Parathyroid adenoma (tissue), 2 donors: ENCODE measurements around the gene SNRNP25.
A peak's percentile ranks its signal among the peaks of the same experiment; 100 is the strongest.

Source experiments
- H2AFZ ChIP-seq: fragments of 300-600 bp; sonication (generic); one replicate; pipeline ENCODE4 v1.7.0; 2017; ENCODE audit warnings: antibody characterized with exemption, mild to moderate bottlenecking
- H3K27ac ChIP-seq: fragments of 300-600 bp; sonication (generic); one replicate; pipeline ENCODE4 v1.7.0; 2017
- H3K27me3 ChIP-seq: fragments of 300-600 bp; sonication (generic); one replicate; pipeline ENCODE4 v1.7.0; 2017; ENCODE audit warnings: low read length; ENCODE audit not compliant: control insufficient read depth, insufficient read depth
- H3K36me3 ChIP-seq: fragments of 300-600 bp; sonication (generic); one replicate; pipeline ENCODE4 v1.7.0; 2017; ENCODE audit warnings: low read length; ENCODE audit not compliant: control insufficient read depth, insufficient read depth
- H3K4me1 ChIP-seq: fragments of 300-600 bp; sonication (generic); one replicate; pipeline ENCODE4 v1.7.0; 2017; ENCODE audit warnings: control low read depth
- H3K4me2 ChIP-seq: fragments of 300-600 bp; sonication (generic); one replicate; pipeline ENCODE4 v1.7.0; 2017; ENCODE audit warnings: low read length
- H3K4me3 ChIP-seq: fragments of 300-600 bp; sonication (generic); one replicate; pipeline ENCODE4 v1.7.0; 2017; ENCODE audit warnings: low read depth, low read length
- H3K79me2 ChIP-seq: fragments of 300-600 bp; sonication (generic); one replicate; pipeline ENCODE4 v1.7.0; 2017; ENCODE audit warnings: control low read depth
- H3K9ac ChIP-seq: fragments of 300-600 bp; sonication (generic); one replicate; pipeline ENCODE4 v1.7.0; 2017; ENCODE audit warnings: mild to moderate bottlenecking
- H3K9me3 ChIP-seq: fragments of 300-600 bp; sonication (generic); one replicate; pipeline ENCODE4 v1.7.0; 2017; ENCODE audit warnings: low read length; ENCODE audit not compliant: control insufficient read depth
- TF ChIP-seq, protein P1 (sequence below): fragments of 300-600 bp; sonication (generic); IDR thresholded peaks from one replicate; pipeline ENCODE4 v1.7.0; 2017; ENCODE audit warnings: antibody characterized with exemption, mild to moderate bottlenecking
- donor health status: primary hyperparathyroidism.

The SNRNP25 gene

DNA sequence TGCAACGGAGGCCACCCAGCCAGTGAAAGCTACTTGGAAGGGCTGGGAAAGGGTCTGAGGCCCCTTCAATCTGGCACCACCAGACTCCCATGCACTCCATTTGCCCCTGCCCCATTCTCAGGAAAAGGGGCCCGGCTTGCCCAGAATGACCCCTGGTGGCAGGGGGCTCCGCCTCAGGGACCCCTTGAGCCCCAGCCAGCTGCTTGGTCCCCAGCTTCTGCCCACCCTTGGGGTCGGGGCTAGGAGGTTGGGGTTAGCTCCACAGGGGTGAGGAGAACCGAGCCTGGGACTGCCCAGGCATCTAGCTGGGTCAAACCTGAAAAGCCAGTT lies 17.5 kb downstream of the SNRNP25 start:
- Histone ChIP-seq H3K27ac (peak overlapping the region; percentile 62), H3K79me2 (peaks cover under 1% of the 10 kb centered on the region), H3K27me3 (no peaks in the 10 kb centered on the region), H3K4me3 (peak overlapping the region; percentile 60), H3K4me1 (peaks cover 6% of the 10 kb centered on the region), H3K36me3 (no peaks in the 10 kb centered on the region), H3K4me2 (peak overlapping the region; percentile 90), H3K9ac (no peak overlapping the region), H2AFZ (peak overlapping the region; percentile 80), H3K9me3 (no peaks in the 10 kb centered on the region)
- TF ChIP-seq, protein P1, sequence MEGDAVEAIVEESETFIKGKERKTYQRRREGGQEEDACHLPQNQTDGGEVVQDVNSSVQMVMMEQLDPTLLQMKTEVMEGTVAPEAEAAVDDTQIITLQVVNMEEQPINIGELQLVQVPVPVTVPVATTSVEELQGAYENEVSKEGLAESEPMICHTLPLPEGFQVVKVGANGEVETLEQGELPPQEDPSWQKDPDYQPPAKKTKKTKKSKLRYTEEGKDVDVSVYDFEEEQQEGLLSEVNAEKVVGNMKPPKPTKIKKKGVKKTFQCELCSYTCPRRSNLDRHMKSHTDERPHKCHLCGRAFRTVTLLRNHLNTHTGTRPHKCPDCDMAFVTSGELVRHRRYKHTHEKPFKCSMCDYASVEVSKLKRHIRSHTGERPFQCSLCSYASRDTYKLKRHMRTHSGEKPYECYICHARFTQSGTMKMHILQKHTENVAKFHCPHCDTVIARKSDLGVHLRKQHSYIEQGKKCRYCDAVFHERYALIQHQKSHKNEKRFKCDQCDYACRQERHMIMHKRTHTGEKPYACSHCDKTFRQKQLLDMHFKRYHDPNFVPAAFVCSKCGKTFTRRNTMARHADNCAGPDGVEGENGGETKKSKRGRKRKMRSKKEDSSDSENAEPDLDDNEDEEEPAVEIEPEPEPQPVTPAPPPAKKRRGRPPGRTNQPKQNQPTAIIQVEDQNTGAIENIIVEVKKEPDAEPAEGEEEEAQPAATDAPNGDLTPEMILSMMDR, result no peak

DNA sequence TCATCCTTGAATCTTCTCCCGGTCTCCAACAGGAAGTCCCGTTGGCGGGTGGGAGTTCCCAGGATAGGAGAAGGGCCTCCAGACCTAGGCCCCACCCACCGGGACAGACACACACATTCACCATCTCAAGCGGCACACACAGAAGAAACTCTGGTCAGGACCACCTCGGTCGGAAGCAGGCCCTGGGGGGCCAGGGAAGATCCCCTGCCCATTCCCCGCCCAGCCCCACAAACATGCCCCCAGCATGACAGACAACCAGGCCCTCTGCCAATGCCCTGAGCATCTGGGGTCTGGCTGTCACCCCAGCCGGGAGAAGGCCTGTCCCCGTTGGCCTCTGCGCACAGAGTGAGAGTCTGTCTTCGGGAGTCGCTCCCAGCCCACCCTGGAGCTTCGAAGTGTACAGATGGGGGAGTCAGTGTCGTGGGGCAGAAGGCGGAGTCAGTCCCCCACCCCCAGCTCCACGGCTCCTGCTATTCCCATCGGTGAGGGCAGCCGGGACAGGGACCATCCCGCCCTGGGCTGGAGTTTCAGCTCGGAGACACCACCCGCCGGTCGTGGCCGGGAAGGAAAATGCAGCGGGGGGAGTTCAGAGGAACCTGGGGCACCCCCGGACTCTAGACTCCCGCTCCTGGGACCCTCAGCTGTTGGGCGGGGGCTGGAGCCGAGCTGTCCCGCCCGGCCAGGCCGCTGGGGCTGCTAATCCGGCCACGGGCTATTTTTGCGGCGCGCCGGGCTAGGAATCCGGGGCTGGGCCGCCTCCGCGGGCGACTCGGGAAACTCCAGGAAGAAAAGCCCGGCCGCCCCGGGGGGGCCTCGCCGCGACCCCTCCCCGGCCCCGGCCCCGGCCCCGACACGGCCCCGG lies 18.1 kb downstream of the SNRNP25 start:
- TF ChIP-seq, protein P1, result no peak
- Histone ChIP-seq H2AFZ (peak overlapping the region; percentile 80), H3K79me2 (no peaks in the 10 kb centered on the region), H3K27me3 (no peaks in the 10 kb centered on the region), H3K4me3 (peak overlapping the region; percentile 60), H3K9ac (peak overlapping the region; percentile 46), H3K4me1 (peaks cover 10% of the 10 kb centered on the region), H3K36me3 (no peaks in the 10 kb centered on the region), H3K9me3 (no peaks in the 10 kb centered on the region), H3K27ac (peak overlapping the region; percentile 62), H3K4me2 (peak overlapping the region; percentile 90)

DNA sequence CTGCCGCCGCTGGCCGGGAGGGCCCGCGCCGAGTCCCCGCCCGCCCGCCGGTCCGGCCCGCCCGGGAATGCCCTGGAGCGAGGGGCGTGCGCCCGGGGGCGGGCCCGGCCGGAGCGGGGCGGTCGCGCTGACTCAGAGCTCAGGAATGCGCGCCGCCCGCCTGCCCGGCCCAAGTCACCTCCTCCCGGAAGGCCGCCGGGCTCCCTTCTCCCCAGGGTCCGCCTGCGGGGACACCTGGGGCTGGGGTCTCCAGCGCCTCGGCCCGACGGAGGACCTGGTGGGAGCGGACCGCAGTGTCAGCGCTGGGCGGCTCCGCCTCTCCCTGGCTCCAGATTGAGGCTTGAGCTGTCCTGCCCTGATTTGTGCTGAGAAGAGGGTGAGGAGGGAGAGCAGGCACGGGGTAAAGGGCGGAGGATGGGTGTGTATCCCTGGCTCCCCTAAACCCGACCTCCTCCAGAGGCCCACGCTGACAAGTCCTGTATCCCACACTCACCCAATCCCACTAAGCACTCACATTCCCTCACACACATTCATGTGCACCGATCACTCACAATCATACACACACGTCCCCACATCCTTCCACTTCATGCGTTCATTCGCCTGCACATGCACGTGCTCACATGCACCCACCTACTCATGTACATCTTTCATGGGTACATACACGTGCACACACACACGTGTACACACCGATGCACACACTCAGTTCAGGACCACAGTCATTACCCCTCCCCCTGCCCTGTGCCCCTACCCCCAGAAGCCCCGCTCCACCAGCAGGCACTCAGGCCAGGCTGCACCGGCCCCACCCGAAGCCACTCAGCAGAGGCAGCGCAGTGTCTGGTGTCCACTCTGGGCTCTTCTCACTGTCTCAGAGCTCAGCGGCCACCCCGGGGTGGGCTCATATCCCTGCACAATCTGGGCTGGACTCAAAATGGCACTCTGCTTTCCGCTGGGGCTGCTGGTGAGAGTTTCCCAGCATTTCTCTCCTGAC lies 19.2 kb downstream of the SNRNP25 start, which contains the start of gene RHBDF1:
TSS of gene RHBDF1 (minus strand) at position 71 of the 988 bp plus-strand sequence. CDS start 7,616 bp downstream, outside the sequence.
- TF ChIP-seq, protein P1, result no peak
- H3K4me3 ChIP-seq, result peak within 1 kb of the TSS; percentile 60
- H3K27ac ChIP-seq, result peak within 1 kb of the TSS; percentile 64
- H2AFZ ChIP-seq, result peak within 1 kb of the TSS; percentile 80
- H3K79me2 ChIP-seq, result no peaks in the 10 kb centered on the region
- peak within 1 kb of the TSS; percentile 90 for H3K4me2 ChIP-seq
- no peaks in the 10 kb centered on the region for H3K9me3 ChIP-seq
- H3K36me3 ChIP-seq, result no peaks in the 10 kb centered on the region
- no peaks in the 10 kb centered on the region for H3K27me3 ChIP-seq
- H3K9ac ChIP-seq, result peak within 1 kb of the TSS; percentile 46
- peaks cover 10% of the 10 kb centered on the region for H3K4me1 ChIP-seq

DNA sequence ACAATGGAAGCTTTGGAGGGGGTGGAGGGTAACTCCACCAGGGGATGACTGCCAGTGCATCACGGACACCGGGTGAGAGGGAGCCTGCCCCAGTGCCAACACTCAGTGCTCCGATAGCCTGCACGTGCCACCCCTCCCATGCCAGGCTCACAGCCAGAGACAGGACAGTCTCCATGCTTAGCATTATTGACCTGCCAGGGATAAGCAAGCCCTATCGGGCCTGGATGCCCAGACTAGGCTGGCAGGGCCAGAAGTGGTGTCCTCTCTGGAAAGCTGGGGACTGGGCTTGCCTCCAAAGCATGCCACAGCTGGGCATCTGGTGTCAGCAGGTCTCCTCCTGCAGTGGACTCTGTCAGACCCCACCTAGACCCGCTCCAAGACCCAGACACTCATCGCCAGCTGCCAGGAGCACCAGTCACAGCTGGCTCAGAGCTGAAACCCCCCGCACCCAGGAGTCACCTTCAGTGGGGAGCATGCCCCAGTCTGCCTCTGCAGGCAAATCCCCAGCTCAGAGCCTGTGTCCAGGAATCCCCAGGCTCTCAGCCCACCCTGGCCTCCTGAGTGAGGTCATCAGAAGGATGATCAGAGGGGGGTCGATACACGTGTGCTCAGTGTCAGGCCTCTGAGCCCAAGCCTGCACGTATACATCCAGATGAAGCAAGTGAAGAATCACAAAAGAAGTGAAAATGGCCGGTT lies 20.6 kb downstream of the SNRNP25 start:
- H3K79me2 ChIP-seq, result no peaks in the 10 kb centered on the region
- H2AFZ ChIP-seq, result no peak overlapping the region
- H3K4me3 ChIP-seq, result no peak overlapping the region
- H3K4me2 ChIP-seq, result no peak overlapping the region
- H3K9ac ChIP-seq, result no peak overlapping the region
- H3K27ac ChIP-seq, result no peak overlapping the region
- peaks cover 15% of the 10 kb centered on the region for H3K4me1 ChIP-seq
- H3K27me3 ChIP-seq, result no peaks in the 10 kb centered on the region
- TF ChIP-seq, protein P1, result no peak
- no peaks in the 10 kb centered on the region for H3K36me3 ChIP-seq
- H3K9me3 ChIP-seq, result no peaks in the 10 kb centered on the region
